GM21576 (cell line): ENCODE results near the gene HOXB8.

Source experiments
- ATAC-seq: cut with Tn5 transposase; IDR thresholded peaks from one replicate; pipeline ENCODE4 v1.9.1; 2021; ENCODE audit warnings: mild to moderate bottlenecking, moderate library complexity; ENCODE audit not compliant: unreplicated experiment

The HOXB8 gene

DNA sequence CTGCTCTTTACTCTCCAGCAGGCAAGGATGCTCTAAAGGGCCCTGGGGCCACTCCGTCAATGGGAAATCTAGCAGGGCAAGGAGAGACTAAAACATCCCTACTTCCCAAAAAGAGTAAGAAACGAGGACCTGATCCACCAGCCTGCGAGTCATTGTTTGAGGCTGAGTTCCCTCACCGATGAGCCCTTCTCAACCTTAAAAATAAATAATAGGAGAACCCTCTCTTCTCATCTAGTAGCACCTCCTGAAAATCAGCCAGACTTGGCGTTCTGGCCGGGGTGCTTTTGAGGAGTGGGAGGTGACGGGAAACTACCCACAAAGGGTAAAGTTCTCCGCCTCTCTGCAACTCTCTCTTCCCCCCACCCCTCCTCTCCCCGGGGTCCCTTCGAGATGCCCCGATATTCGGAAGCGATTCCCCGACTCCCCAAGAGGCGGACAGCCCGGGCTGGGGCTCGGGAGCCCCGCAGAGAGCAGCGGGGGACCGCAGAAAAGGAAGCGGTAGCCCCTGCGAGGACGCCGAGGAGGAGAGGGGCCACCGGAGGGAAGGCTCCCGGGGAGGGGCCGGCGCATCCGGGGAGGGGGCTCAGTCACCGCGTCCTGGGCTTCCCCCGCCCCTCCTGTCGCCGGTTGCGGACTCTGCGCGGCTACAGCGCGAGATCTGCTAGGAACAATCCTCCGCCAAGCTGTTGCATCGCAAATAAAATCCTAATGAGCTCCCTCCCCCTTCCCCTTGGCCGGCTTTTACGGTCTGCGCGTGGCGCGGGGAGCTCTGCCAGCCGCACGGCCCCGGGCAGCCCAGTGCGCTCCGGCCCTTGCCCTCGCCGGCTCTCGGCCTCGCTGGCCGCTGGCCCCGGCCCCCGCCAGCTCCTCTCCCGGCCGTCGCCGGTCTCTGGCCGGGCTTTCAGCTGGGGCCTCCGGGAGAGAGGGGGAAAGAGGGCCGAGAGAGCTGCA is 9.7 kb upstream of the HOXB8 start:
- no peak for ATAC-seq

DNA sequence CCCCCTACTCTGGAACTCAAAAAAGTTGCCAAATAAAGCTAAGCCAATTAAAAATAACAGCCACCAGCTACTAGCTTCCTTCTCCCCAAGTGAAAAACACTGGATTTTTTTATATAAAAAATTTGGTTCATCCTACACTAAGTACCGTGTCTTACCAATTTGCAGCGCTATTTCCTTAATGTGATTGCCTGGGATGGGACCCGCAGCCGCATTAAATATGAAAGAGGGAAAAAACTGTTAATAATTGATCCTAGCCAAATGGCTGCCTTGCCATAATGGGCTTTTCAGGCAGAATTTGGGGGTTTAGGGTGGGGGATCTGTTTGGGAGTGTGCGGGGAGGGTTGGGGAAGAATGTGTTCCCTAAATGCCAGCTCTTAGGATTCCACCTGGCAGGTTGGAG is 9.0 kb upstream of the HOXB8 start:
- ATAC-seq, result no peak

DNA sequence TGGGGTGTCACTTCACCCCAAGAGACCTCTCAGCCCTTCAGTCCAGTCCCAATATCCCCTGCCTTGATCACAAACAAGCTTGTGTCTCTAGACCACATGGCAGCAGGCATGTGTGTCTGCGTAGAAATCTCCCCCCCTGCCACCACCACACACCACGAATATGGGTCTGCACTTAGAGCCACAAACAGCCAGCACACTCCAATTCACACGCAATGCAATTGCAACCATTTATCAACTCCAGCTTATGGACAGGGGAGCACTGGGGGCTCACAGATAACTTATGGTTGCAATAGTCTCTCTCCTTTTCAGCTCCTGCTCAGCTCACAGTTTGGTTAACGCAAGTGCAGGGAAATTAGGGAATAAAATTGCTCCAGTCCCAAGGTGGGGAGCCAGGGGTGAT is 8.5 kb upstream of the HOXB8 start:
- ATAC-seq, result no peak

DNA sequence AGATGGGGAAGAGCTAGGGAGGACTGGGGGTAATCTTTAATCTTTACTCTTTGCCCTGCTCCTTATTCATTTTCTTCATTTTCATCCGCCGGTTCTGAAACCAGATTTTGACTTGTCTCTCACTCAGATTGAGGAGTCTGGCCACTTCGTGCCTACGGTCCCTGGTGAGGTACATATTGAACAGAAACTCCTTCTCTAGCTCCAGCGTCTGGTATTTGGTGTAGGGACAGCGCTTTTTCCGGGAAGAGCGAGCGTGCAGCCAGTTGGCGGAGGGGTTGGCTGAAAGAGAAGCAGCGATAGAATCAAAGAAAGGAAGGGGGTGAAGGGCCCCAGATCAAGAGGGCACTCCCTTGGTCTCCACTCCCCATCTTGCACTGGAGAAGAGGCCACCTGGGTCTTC is 7.8 kb upstream of the HOXB8 start:
- ATAC-seq, result no peak

DNA sequence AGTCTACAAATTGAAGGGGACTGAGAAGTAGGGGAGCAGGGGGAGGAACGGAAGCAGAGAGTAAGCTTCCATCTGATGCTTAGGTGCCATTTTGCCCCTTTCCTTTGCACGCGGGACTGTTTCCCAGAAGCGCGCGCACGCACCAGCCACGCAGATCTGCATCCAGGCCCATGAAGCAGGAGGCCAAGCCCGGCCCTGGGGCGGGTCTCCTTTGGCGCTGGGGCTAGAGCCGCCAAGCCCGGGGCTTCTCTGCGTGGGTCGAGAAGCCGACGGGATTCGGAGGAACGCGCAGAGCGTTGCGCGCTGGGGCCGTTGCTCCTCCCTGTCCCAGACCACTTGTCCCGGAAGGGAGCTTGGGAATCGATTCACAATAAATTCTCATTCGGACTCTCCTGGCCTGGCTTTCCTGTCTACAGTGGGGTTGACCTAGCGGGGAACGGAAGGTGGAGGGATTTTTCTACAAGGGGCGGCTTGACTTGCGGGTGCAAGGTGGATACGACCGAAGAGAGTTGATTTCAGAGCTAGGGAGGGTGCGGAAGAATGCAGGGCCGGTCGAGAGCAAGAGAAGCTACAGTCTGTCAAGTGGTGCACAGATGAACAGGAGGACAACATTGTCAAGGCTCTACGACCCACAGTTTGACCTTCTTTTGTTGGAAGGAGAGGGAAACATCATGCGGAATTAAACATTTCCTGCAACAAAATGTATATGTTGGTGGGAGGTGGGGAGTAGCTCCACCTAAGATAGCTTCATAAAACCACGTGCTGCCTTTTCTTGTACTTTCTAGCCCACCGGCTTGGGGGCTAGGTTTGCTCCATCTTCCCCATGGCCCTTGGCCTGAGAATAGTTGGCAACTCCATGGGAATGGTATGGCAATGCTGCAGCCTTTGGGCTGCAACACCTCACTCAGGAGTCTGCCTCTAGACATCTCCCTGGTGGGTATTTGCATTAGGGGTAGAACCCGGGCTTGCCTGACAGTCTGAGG is 6.6 kb upstream of the HOXB8 start:
- ATAC-seq, result no peak

DNA sequence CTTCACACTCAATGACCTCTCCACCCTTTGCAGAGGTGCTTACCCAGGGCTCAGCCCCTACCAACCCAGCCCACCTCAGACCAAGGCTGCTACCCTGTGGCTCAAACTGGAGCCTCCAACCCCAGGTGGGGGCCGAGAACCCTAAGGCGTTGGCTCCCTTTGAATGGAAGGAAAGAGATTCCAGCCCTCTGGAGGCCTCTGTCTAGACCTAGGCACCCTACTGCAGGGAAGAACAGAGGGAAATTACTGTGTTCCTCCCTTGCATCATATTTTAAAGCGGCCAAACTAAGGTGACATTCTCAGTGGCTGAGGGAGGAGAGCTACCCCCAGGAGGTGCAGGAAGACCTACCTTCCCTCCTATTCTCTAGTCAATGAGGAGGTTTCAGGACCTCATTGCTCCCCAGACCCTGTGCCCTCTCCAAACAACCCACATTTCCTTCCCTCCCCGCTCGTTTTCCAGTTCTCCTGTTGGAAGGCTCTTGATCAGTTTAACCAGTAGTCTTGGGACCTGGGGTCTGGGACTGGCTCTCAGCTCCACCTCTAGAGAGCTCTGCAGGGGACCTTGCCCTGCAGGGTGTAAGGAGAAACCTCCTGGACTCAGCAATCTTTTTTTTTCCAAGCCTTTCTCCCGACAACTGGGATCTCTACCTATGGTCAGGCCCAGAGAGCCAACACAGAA is 5.5 kb upstream of the HOXB8 start:
- no peak for ATAC-seq

DNA sequence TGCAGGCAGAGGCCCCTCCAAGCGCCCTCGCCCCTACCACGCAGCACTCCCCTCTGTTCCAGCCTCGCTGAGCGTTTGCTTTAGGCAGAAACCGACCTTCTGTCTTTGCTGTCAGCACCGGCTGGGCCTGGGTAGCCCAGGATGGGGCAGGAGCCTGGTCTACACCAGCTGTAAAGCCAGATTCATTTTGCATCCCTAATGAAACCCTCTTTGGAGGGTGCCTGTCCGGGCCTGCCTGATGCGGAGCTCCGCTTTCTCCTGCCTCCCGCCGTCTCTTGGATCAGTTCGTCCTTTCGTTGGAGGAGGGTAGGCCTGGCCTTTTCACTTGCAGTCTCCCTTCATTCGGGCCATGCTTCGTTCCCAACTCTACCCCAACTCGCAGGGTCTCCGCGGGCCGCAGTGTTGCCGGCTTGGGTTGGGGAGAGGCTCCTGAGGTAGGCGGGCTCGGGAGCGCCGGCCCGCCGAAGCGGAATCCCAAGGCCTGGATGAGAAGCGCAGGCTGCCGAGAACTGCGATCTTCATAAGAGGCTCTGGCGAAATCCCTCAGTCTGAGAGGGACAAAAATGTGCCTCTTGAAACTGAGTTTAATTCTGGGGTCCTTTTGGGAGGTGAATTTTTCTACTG is 4.8 kb upstream of the HOXB8 start:
- no peak for ATAC-seq

DNA sequence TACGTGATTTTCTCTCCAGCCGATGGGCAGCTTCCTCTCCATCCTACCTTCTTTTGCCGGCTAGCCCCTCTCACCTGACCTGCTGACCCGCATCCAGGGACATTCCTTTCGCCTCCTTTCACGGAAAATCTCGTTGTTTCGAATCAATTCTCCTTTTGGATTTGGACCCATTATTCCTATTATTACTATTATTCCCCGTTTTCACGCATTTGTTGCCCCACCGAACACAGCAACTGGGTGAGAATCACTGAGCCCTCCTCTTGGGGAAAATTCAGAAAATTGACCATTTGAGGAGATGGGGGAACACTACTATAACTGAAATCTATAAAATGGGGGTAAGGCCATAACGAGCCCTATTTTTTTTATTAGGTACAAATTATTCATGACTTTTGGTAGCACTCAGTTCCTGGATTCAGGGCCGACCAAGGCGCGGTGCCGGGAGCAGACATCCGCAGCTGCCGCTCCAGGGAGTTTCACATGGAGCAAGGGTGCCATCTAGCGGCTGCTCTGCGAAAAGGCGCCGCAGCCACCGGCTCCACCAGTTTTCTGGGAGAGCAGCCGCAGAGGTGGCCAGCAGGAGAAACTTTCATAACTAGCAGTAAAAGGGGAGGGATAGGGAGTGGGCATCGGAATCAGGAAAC is 3.3 kb upstream of the HOXB8 start:
- ATAC-seq, result no peak

DNA sequence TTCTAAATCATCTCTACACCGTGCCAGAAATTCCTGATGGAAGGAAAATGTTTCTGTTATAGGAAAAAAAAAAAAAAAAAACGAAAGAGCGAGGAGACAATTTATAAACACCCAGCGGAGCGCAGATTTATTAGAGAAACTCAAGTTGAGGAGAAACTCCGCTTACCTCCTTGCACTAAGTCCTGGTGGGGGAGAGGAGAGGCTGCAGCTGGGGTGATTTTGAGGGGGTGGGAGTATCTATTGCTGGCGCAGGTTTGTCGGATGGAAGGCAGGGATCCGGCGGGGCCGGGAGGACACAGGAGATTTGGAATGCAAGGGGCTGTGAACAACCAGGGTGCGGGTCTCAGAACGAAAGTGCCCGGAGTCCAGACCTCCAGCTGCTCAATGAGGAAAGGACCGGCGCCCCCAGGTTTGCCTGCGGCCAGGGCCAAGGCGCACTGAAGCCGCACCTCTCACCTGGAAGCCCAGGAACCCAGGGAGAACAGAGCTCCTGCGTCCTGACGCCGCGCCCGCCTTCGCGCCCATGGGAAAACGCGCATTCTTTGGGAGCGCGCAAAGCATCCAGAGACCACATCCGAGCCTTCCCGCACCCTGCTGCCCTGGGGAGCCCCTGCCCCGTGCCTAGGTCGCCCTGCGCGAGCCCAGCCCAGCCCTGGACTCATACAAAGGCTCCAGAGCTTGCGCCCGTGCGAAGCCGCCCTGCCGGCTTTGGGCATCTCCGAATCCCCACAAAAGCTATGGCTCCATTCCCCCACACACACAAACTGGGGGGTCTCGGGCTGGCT is 2.6 kb upstream of the HOXB8 start:
- no peak for ATAC-seq

DNA sequence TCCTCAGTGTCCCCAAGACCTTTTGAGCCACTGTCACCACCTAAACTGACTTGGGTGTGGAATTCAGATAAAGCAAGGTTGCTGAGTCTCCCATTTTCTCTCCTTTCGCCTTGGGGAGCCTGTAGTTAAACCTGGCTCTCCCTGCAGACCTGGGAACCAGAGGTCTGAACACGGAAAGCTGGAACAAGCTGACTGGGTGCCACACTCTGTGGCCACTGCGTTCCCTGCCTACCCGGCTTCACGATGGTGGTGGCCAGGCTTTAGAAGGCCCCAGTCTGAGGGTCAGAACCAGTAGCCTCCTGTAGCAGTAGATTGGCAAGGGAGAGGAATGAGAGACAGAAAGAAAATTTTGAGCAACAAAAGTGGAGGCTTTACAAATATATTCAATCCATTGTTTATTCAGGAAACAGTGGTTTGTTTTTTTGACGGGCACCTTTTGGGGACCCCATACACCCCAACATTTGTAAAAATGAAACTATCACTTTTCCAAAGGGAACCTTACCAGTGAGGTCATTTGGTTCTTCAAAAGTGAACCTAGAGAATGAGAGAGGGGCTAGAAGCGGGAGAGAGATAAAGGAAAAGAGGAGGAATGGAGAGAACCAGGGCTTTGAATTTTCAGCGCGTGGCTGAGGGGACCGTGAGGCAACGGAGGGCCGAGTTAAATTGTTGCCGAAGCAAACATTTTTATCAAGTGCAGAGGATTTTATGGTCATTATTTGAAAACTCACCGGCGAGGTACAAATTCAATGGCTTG is 1.8 kb upstream of the HOXB8 start:
- no peak for ATAC-seq

DNA sequence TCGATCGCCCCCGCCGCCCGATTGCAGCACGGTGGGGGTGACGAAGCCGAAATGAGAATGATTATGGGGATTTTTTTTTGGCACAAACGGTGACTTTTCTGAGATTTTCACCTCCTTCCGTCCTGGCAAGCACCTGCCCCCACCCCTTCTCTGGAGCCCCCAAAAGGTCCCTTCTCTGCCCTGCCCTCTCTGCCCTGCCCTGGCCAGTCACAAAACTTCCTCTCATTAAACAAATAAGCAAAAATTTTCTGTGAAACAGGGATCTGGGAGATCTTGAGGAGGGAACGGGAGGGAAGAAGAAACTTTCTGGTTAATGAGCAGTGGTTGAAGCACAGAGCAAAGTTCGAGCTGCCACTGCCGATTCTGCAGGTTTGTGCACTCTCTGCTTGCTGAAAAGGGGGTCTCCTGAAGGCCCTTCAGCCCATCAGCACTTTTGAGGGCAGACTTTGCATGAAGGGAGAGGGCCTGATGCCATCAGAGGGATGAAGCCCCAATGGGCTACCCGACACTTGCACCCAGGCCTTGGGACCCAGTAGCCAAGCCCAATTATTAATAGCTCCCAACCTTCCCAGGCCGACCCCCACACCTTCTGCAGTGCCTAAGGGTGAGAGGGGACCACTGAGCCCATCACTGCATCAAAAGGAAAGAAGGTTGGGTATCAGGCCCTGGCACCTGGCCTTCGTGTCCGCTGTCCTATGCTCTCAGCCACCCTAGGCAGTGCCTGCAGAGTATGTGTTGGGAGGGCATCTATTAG is 1.0 kb upstream of the HOXB8 start:
- ATAC-seq, result no peak

DNA sequence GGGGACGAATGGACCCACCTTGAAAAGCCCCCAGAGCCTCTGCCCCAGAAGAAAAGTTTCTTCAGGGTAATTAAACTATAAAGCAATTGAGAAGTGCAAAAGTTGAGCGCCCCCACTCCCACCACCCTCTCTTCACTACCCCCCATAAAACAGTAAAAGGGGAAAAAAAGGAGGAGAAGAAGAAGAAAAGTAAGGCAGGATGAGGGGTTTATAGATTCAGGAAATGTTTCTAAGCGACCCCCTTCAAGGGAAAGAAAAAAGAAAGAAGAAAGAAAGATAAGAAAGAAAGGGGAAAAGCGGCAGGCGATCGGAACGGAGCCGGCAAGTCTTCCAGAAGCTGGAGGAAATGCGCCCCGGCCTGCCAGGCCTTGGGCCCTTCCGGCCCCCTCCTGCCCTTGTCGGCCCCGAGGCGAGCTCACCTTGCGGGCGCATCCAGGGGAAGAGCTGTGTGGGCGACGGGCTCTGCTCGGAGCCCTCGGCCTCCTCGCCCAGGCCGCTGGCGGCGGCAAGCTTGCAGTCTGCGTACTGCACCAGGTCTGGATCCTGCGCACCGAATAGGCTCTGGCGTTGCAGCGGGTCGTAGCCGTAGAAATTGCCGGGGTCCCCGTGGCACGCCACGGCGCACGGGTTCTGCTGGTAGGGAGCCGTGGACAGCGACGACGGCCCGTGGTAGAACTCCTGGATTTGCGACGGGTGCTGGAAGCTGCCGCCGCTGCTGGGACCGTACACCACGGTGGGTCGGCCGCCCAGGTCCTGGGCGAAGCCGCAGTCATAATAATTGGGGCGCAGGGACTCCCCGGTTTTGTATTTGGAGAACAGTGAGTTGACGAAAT is 1.0 kb downstream of the HOXB8 start:
- ATAC-seq, result no peak

DNA sequence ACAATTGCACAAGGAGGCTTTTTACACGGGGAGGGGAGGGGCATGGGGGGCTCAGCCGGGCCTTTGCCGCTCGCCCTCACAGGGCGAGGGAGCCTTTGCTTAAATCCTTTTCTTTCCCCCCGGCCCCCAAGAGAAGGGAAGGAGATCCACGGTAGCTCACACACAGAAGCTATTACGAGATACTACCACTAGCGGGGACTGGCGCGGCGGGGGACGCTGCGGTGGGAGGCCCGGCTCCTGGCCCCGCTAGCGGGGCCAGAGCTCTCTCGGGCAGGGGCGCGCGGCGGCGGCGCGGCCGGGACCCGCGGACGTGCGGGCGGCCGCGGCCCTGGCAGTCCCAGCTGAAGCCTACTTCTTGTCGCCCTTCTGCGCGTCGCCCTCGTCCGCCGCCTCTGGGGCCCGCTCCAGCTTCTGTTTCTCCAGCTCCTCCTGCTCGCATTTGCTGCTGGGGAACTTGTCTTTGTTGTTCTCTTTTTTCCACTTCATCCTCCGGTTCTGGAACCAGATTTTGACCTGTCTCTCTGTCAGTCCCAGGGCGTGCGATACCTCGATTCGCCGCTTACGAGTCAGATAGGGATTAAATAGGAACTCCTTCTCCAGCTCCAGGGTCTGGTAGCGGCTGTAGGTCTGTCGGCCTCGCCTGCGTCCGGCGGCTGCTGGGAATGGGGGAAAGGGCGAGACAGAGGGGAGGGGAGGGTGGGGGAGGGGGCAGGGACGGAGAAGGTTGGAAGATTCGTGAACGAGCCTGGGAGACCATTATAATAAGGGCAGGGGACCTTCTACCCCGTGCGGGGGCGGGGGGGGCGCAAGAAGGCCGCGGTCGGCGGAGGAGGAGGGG is 2.0 kb downstream of the HOXB8 start:
- no peak for ATAC-seq

DNA sequence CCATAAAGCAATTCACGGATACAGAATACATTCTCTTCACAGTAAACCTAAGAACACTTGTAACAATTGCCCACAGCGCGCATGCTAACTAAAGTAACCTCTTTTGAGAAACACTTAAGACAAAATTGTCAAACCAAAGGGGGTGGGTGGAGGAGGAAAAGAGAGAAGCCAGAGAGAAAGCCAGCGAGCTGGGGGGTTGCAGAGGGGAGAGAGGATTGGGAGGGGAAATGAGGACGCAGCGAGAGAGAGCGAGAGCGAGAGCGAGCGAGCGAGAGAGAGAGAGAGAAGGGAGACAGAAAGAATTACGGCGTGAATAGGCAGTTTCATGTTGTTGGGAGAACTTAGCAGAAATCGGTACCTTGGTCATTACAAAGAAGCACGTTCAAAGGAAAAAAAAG is 2.6 kb downstream of the HOXB8 start:
- no peak for ATAC-seq

DNA sequence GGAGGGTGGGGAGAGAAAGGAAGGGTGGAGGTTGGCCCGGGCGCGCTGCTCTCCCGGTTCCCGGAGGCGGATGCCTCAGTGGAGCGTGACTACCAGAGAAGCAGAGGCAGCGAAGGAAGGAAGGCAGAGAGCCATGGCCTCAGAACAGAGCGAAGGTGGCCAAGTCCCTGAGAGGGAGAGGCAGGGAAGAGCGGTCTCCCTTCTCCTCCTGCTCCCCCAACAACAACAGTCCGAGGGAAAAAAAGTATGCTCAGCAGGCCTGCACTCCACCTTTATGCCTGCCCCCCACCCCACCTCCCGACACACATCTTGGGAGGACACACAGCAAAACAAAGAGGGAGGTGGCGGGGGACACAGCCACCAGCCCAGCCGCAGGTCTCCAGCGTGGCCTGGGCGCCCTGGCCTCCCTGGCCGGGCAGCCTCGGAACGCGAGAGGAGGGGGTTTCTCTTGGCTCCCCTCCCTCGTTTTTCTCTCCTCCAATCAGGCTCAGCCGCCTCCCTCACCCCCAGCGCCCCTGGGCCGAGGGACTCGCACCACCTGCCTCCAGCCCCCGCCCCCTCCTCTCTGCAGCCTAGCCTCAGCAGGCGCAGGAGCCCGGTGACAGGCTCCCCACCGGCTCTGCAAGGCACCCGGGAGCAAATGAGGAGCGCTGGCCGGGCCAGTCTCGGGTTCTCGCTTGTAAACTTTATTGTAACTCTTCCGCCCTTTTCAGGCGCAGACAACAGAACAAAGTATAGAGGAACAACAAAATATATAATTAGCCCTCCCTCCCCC is 3.2 kb downstream of the HOXB8 start:
- no peak for ATAC-seq
